HCT116 (cell line): Measurements from ENCODE around the gene EVI5L. TPM values are rescaled to one million over a fixed set of nuclear protein-coding genes. Genes with fewer than 3 reads are reported as not detected.

Experiments used
- ATAC-seq: fragments of 200-7000 bp; cut with Tn5 transposase; 2 replicates; pipeline ENCODE4 v1.9.1; 2020; ENCODE audit warnings: mild to moderate bottlenecking, moderate library complexity
- BruUV-seq: library from RNA; stranded (reverse); fragments of 400-500 nt; replicated peaks from 2 replicates; lab custom pipeline; 2021; lab: Mats Ljungman, UMichigan
- CTCF ChIA-PET: fragments of 300-600 bp; sonication (Branson Sonifier 250); formaldehyde crosslinking; loops from one replicate; lab custom pipeline; 2021; ENCODE audit warnings: antibody characterized with exemption; lab: Charles Lee
- POLR2A ChIA-PET: fragments of 300-600, 350-600 bp; sonication (Branson Sonifier 250); formaldehyde crosslinking; loops from one replicate; lab custom pipeline; 2021; ENCODE audit warnings: antibody characterized with exemption; lab: Charles Lee
- RAD21 ChIA-PET, 2 experiments: fragments of 300-600 bp; sonication (Branson Sonifier 250); formaldehyde crosslinking; loops; one replicate each; lab custom pipeline; 2023; ENCODE audit warnings: low total read pairs in 2 of 2; ENCODE audit not compliant: uncharacterized antibody in 2 of 2, unreplicated experiment in 2 of 2, low non-redundant PET in 1 of 2; lab: Charles Lee
- DNase-seq: peaks from one replicate; pipeline ENCODE4 v3.0.0-alpha.2; 2010; ENCODE audit warnings: low read depth, low spot score
- H2AFZ ChIP-seq: fragments of 200-600 bp; shearing (Covaris generic), sonication (generic); 2 replicates; pipeline ENCODE4 v1.6.1; 2017; ENCODE audit warnings: low read depth, mixed run types, mixed read lengths, antibody characterized with exemption, low read length; ENCODE audit not compliant: poor library complexity, severe bottlenecking
- H3K27ac ChIP-seq: 2 replicates; pipeline ENCODE4 v1.5.1; 2012; ENCODE audit warnings: low read depth, low read length
- H3K27me3 ChIP-seq: fragments of 200-600 bp; sonication (generic); 2 replicates; pipeline ENCODE4 v1.6.1; 2016; ENCODE audit warnings: mixed run types, low read length, mixed read lengths; ENCODE audit not compliant: insufficient read depth
- H3K36me3 ChIP-seq, 2 experiments: fragments of 200-500 bp in 1 of 2; fragments of 200-600 bp in 1 of 2; sonication (Bioruptor generic) in 1 of 2; sonication (generic) in 1 of 2; 2 replicates each; pipeline versions ENCODE4 v1.5.1 to v1.6.1; 2014 to 2016; ENCODE audit warnings: low read length in 2 of 2, inconsistent platforms in 1 of 2, mixed read lengths in 1 of 2, mixed run types in 1 of 2; ENCODE audit not compliant: insufficient read depth in 2 of 2, control insufficient read depth in 1 of 2
- H3K4me1 ChIP-seq, 2 experiments: fragments of 200-600 bp in 1 of 2; sonication (generic) in 1 of 2; 2 replicates each; pipeline versions ENCODE4 v1.5.1 to v1.6.1; 2012 to 2017; ENCODE audit warnings: low read length in 2 of 2, inconsistent platforms in 1 of 2, mild to moderate bottlenecking in 1 of 2, mixed read lengths in 1 of 2, mixed run types in 1 of 2, moderate library complexity in 1 of 2; ENCODE audit not compliant: insufficient read depth in 2 of 2, control insufficient read depth in 1 of 2
- H3K4me2 ChIP-seq: fragments of 200-600 bp; sonication (generic); 2 replicates; pipeline ENCODE4 v1.6.1; 2017; ENCODE audit warnings: mixed run types, low read length, mixed read lengths
- H3K4me3 ChIP-seq, 2 experiments: fragments of 200-600 bp in 1 of 2; sonication (generic) in 1 of 2; replicated peaks in 1 of 2; 2 replicates each; pipeline ENCODE4 v1.5.1; 2011 to 2016; ENCODE audit warnings: low read length in 2 of 2, control low read depth in 1 of 2, low read depth in 1 of 2, mild to moderate bottlenecking in 1 of 2, mixed read lengths in 1 of 2, mixed run types in 1 of 2
- H3K79me2 ChIP-seq: fragments of 200-600 bp; sonication (generic); 2 replicates; pipeline ENCODE4 v1.6.1; 2017; ENCODE audit warnings: mild to moderate bottlenecking, mixed run types, low read length, moderate library complexity, mixed read lengths; ENCODE audit not compliant: insufficient read depth
- H3K9ac ChIP-seq: fragments of 200-600 bp; sonication (generic); 2 replicates; pipeline ENCODE4 v1.6.1; 2016; ENCODE audit warnings: low read length, mixed read lengths
- H3K9me2 ChIP-seq: fragments of 200-600 bp; sonication (generic), shearing (Covaris generic); 2 replicates; pipeline ENCODE4 v1.6.1; 2017; ENCODE audit warnings: mixed run types, mild to moderate bottlenecking, moderate library complexity; ENCODE audit not compliant: insufficient read depth
- H3K9me3 ChIP-seq, 2 experiments: fragments of 200-500 bp in 1 of 2; fragments of 200-600 bp in 1 of 2; sonication (Bioruptor generic) in 1 of 2; sonication (generic) in 1 of 2; 2 replicates each; pipeline ENCODE4 v1.6.1; 2014 to 2017; ENCODE audit warnings: low read length in 2 of 2, mixed read lengths in 2 of 2, inconsistent platforms in 1 of 2, low read depth in 1 of 2, mild to moderate bottlenecking in 1 of 2, mixed run types in 1 of 2, moderate library complexity in 1 of 2; ENCODE audit not compliant: control insufficient read depth in 1 of 2, insufficient read depth in 1 of 2
- H4K20me1 ChIP-seq: fragments of 200-600 bp; sonication (generic), shearing (Covaris generic); 2 replicates; pipeline ENCODE4 v1.6.1; 2017; ENCODE audit warnings: mixed run types, mild to moderate bottlenecking, moderate library complexity; ENCODE audit not compliant: insufficient read depth
- FOSL1 ChIP-seq: IDR thresholded peaks from 2 replicates; pipeline ENCODE4 v1.6.1; 2012; ENCODE audit warnings: low read depth
- POLR2AphosphoS5 ChIP-seq: IDR thresholded peaks from 2 replicates; pipeline ENCODE4 v1.6.1; 2011; ENCODE audit warnings: mild to moderate bottlenecking, low read depth, low read length, moderate library complexity
- SRF ChIP-seq: IDR thresholded peaks from 2 replicates; pipeline ENCODE4 v1.6.1; 2012; ENCODE audit warnings: low read depth
- ZFX ChIP-seq: fragments of 450-650 bp; IDR thresholded peaks from 2 replicates; pipeline ENCODE4 v1.6.1; 2017
- intact Hi-C: fragments of 100-400 bp; cut with micrococcal nuclease; formaldehyde crosslinking; loops from 2 replicates; pipeline ENCODE4 v1.10.0; 2022
- total RNA-seq: library from RNA; stranded (reverse); gene quantifications from one replicate; pipeline ENCODE4 v1.2.1, GENCODE V29; 2021; ENCODE audit not compliant: unreplicated experiment

The EVI5L gene
- total RNA-seq, 1 experiment from 2014 or later, result 15.0 TPM

DNA sequence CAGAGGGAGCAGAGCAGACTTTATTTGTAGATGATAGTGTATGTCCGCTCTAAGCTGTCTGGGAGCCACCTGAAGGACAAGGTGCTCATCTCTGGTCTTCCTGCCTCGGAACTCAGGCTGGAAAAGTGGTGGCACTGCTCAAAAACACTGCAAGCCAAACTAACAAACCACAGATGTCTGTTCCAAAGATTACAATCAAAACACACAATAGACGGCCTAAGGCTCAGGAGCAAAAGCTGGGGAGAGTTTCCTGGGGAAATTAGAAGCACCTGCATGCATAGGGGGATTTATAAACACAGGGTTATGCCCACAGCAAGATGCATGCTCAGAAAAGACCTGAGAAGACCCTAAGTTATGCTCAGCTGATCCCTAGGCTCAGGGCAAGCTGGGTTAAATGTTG, 9.4 kb upstream of the EVI5L start:
- POLR2A ChIA-PET, result no interaction called here
- TF ChIP-seq ZFX (no peak), POLR2AphosphoS5 (no peak), SRF (no peak)
- TF ChIP-seq, all 23 proteins: peak for 0
- Histone ChIP-seq H3K79me2 (no peaks in the 10 kb centered on the region), H3K4me3 (no peak overlapping the region), H3K27ac (no peak overlapping the region), H3K9me2 (no peaks in the 10 kb centered on the region), H3K9ac (no peak overlapping the region), H3K27me3 (no peaks in the 10 kb centered on the region), H3K4me1 (no peaks in the 10 kb centered on the region), H2AFZ (no peak overlapping the region), H3K36me3 (no peaks in the 10 kb centered on the region), H3K9me3 (peaks cover 0 to 5% of the 10 kb centered on the region in 2 experiments; a peak in 2 of 4 replicates), H3K4me2 (no peak overlapping the region), H4K20me1 (no peaks in the 10 kb centered on the region)
- intact Hi-C loops, result no loop called here
- ChIA-PET CTCF (interaction anchor here (1.2 to 1.6 kb wide), 3 partner anchors 11 to 49 kb away, joined by 3 to 5 read pairs (median 4); no protein-coding TSS in a partner anchor), RAD21 (no interaction called here)
- no TSS peak for BruUV-seq
- DNase-seq (no peak), ATAC-seq (no peak)

DNA sequence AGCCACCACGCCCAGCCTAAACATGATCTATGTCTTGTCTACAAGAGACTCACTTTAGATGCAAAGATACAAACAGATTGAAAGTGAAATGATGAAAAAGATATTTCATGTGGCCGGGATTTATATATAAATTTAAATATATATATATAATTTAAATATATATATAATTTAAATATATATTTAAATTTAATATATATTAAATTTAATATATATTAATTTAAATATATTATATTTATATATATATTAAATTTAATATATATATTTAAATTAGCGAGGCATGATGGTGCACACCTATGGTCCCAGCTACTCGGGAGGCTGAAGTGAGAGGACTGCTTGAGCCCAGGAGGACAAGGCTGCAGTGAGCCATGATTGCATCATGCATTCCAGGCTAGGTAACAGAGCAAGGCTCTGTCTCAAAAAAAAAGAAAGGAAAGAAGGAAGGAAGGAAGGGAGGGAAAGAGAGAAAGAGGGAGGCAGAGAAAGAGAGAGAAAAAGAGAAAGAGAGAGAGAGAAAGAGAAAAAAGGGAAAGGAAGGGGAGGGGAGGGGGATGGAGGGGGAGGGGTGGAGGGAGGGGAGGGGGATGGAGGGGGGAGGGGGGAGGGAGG, 7.0 kb upstream of the EVI5L start:
- no peak for ATAC-seq
- Histone ChIP-seq H3K79me2 (no peaks in the 10 kb centered on the region), H3K9me3 (peaks cover 0 to 5% of the 10 kb centered on the region in 2 experiments; a peak in 2 of 4 replicates), H3K27ac (no peak overlapping the region), H3K4me3 (no peak overlapping the region), H3K36me3 (no peaks in the 10 kb centered on the region), H3K9me2 (no peaks in the 10 kb centered on the region), H3K9ac (no peak overlapping the region), H4K20me1 (no peaks in the 10 kb centered on the region), H3K27me3 (no peaks in the 10 kb centered on the region), H3K4me2 (no peak overlapping the region), H2AFZ (no peak overlapping the region), H3K4me1 (no peaks in the 10 kb centered on the region)
- TF ChIP-seq FOSL1, result no peak
- DNase-seq, result no peak
- BruUV-seq, result no TSS peak
- intact Hi-C loops, result no loop called here
- ChIA-PET POLR2A (no interaction called here), CTCF (no interaction called here), RAD21 (no interaction called here)
